GM20000 (cell line): ENCODE measurements around the gene ASIC4.

Experiments used
- DNase-seq: peaks from one replicate; pipeline ENCODE4 v3.0.0; 2012; ENCODE audit warnings: low spot score
- TF ChIP-seq, protein P1 (sequence below): IDR thresholded peaks from 2 replicates; pipeline ENCODE4 v1.5.1; 2012; ENCODE audit warnings: mild to moderate bottlenecking, control low read depth; ENCODE audit errors: extremely low read depth, missing control alignments

ASIC4 gene

GRCh38 chr2:219483451-219484342 is 30.6 kb upstream of the ASIC4 start:
- TF ChIP-seq, protein P1, sequence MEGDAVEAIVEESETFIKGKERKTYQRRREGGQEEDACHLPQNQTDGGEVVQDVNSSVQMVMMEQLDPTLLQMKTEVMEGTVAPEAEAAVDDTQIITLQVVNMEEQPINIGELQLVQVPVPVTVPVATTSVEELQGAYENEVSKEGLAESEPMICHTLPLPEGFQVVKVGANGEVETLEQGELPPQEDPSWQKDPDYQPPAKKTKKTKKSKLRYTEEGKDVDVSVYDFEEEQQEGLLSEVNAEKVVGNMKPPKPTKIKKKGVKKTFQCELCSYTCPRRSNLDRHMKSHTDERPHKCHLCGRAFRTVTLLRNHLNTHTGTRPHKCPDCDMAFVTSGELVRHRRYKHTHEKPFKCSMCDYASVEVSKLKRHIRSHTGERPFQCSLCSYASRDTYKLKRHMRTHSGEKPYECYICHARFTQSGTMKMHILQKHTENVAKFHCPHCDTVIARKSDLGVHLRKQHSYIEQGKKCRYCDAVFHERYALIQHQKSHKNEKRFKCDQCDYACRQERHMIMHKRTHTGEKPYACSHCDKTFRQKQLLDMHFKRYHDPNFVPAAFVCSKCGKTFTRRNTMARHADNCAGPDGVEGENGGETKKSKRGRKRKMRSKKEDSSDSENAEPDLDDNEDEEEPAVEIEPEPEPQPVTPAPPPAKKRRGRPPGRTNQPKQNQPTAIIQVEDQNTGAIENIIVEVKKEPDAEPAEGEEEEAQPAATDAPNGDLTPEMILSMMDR: no peak
- DNase-seq: no peak

GRCh38 chr2:219484343-219485200 is 29.7 kb upstream of the ASIC4 start:
- TF ChIP-seq, protein P1: no peak
- DNase-seq: no peak

- TF ChIP-seq, protein P1: no peak
- no peak for DNase-seq
These were observed 29.1 kb upstream of the ASIC4 start for GRCh38 chr2:219485201-219485580.

GRCh38 chr2:219486380-219486959 is 27.8 kb upstream of the ASIC4 start:
- DNase-seq: no peak
- TF ChIP-seq, protein P1: no peak

GRCh38 chr2:219488149-219488843 is 26.0 kb upstream of the ASIC4 start:
- DNase-seq: no peak
- TF ChIP-seq, protein P1: no peak

- TF ChIP-seq, protein P1: no peak
These were observed 25.5 kb upstream of the ASIC4 start for GRCh38 chr2:219488844-219489194.

More at GRCh38 chr2:219488844-219489194, 25.5 kb upstream of the ASIC4 start:
- no peak for DNase-seq
